LNCaP clone FGC (cell line): ENCODE results near the gene BMP2.

Experiments
- DNase-seq: peaks from one replicate; pipeline ENCODE4 v3.0.0-alpha.2; 2011; ENCODE audit warnings: low read depth
- H3K4me3 ChIP-seq: 2 replicates; pipeline ENCODE4 v1.5.1; 2011; ENCODE audit warnings: mild to moderate bottlenecking, low read depth, low read length, control low read depth
- TF ChIP-seq, protein P1 (sequence below): IDR thresholded peaks from 2 replicates; pipeline ENCODE4 v1.5.1; 2012; ENCODE audit warnings: mild to moderate bottlenecking; ENCODE audit not compliant: control insufficient read depth, insufficient read depth; ENCODE audit errors: extremely low read depth

Gene BMP2

DNA sequence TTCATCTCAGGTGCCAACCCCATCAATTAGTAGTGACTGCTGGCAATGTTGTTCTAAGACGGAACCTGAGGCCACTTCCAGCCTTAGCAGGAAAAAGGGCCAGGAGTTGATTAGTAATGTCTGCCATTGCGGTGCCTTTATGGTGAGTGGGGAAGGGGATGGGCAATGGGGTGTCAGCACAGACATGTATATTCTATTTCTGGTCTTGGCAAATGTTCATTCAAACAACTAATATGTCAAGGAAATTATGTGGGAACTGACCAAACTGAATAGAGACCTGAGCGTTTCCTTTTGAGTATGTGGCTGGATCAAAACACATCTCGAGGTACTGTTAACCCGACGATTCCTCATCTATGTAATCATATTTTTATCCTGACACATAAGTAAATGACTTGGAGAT, 34.6 kb upstream of the BMP2 start:
- no peak for DNase-seq
- H3K4me3 ChIP-seq: no peak overlapping the region
- TF ChIP-seq, protein P1, sequence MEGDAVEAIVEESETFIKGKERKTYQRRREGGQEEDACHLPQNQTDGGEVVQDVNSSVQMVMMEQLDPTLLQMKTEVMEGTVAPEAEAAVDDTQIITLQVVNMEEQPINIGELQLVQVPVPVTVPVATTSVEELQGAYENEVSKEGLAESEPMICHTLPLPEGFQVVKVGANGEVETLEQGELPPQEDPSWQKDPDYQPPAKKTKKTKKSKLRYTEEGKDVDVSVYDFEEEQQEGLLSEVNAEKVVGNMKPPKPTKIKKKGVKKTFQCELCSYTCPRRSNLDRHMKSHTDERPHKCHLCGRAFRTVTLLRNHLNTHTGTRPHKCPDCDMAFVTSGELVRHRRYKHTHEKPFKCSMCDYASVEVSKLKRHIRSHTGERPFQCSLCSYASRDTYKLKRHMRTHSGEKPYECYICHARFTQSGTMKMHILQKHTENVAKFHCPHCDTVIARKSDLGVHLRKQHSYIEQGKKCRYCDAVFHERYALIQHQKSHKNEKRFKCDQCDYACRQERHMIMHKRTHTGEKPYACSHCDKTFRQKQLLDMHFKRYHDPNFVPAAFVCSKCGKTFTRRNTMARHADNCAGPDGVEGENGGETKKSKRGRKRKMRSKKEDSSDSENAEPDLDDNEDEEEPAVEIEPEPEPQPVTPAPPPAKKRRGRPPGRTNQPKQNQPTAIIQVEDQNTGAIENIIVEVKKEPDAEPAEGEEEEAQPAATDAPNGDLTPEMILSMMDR: no peak

DNA sequence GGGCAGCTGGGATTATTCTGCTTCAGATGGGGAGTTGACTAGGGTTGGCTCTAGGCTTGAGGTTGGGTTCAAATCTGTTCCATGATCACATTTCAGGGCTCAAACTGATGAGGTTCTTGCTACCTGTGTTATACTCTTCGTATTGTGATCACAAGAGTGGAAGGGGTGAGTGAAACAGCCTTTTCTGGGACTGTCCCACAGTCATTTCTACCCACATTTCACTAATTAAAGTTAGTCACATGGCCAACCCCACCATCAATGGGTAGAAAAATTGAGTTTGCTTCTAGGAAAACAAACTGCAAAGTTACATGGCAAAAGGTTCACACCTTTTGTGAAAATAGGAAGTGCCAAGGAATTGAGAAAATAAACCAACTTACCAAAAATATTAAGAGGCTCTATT, 33.5 kb upstream of the BMP2 start:
- TF ChIP-seq, protein P1: no peak
- no peak for DNase-seq
- H3K4me3 ChIP-seq: no peak overlapping the region

DNA sequence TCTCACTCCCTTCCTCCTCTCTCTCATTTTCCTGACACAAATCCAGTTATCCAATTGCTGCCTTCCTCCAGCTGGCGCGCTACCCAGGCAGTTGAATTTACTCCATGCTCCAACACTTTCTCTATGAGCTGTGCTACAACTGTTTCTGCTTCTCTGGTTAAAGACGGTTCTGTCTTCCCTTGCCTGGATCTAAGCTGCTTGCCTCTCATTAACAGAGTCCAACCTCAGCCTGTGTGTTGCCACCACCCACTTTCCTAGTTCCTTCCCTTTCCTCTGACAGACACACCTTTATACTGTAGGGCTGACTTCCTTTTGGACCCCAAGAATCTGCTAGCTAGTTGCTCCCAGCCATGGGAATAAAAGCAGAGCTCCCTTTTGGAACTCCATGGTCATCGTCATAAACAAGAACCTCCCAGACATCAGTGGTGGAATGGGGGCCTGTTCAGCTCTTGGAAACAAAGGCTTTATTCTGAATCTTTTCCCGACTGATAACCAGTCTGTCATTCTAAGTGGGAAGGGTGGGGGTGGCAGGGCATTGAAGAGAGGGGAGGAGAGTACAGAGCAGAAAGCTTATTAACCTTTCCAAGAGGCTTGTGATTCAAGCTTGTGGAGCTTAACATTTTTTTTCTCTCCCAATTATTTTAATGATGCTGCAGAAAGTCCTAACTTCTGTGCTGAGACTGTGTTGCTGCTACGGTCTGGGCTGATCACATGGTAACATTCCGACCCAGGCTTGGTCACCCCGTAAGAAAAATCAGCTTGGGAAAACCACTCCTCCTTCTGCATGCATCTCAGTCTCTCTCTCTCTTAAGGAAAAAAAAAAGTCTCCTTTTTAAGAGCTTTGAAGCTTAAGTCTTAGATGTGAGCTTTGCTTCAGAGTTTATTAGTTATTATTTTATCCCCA, 31.3 kb upstream of the BMP2 start:
- no peak for DNase-seq
- TF ChIP-seq, protein P1: no peak
- no peak overlapping the region for H3K4me3 ChIP-seq

DNA sequence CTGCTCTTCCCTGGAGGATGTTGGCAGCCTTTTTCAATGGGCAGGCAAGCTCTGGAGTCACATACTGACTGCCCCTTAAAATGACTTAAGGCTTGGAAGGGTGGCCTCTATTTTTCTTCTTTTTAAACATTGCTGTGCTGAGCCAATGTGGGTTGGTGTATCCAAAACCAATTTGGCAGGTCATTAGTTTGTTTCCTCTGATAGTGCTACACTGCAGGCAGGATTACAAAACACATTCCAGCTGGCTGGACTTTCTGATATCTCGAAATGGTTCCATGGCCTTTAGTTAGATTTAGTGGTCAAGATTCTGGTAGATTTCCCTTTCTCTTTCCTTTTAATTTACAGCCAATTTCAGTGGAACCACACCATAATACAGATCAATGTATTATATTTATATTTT, 28.1 kb upstream of the BMP2 start:
- TF ChIP-seq, protein P1: no peak
- H3K4me3 ChIP-seq: no peak overlapping the region
- DNase-seq: no peak

DNA sequence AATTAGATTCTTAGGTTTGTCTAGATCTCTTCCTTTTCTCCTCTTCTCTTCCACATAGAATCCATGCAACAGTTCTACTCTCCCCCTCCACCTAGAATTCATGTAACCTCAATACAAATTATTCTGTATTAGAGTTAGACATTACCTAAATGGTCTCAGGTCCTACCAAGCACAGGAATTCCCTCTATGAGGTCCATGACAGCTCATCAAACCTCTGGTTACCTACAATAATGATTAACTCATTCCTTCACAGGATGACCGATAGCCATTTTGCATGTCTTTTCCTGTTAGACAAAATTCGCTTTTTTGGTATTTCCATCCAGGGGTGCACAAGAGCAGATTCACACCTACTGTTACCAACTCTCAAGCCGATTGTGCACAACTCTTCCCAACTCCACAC, 27.4 kb upstream of the BMP2 start:
- TF ChIP-seq, protein P1: no peak
- DNase-seq: no peak
- H3K4me3 ChIP-seq: no peak overlapping the region

DNA sequence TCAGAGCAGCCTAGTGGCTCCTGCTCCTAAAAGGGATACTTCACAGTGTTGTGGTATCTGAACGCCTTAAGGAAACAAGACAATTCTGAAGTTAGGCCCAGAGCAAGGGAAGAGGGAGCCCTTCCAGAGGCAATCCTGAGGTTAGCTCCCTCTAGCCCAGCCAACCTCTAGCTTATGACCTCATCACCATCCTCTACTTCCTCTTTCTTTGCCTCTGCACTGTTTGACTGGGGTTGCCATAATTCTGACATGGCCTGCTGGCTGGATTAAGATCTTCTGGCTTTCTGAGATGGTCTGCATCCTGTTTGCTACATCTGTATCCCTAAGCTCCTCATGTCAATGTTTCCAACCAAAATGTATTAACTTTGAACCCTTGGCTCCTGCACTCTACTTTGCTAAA, 23.3 kb upstream of the BMP2 start:
- no peak overlapping the region for H3K4me3 ChIP-seq
- TF ChIP-seq, protein P1: no peak
- DNase-seq: no peak

DNA sequence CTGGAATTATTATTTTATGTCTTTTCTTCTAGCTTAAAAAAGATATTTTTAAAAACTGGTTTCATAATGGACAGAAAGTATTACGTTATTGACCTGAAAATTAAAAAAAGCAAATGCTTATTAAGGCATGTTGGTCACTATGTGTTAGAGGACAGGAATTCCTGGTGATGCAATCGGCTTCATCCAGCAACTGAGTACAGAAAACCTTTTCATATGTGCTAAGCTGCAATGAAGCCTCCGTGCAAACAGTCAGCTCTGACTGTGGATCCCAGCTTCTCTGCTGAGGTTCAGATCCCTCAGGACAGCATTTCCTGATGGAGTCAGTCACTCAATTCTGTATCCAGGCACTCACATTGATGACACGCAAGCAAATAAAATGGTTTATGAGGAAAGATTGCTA, 22.7 kb upstream of the BMP2 start:
- H3K4me3 ChIP-seq: no peak overlapping the region
- TF ChIP-seq, protein P1: no peak
- DNase-seq: no peak
